ENCODE measurements around the gene SGSM2.
A peak's percentile ranks its signal among the peaks of the same experiment; 100 is the strongest.

SGSM2 gene

DNA sequence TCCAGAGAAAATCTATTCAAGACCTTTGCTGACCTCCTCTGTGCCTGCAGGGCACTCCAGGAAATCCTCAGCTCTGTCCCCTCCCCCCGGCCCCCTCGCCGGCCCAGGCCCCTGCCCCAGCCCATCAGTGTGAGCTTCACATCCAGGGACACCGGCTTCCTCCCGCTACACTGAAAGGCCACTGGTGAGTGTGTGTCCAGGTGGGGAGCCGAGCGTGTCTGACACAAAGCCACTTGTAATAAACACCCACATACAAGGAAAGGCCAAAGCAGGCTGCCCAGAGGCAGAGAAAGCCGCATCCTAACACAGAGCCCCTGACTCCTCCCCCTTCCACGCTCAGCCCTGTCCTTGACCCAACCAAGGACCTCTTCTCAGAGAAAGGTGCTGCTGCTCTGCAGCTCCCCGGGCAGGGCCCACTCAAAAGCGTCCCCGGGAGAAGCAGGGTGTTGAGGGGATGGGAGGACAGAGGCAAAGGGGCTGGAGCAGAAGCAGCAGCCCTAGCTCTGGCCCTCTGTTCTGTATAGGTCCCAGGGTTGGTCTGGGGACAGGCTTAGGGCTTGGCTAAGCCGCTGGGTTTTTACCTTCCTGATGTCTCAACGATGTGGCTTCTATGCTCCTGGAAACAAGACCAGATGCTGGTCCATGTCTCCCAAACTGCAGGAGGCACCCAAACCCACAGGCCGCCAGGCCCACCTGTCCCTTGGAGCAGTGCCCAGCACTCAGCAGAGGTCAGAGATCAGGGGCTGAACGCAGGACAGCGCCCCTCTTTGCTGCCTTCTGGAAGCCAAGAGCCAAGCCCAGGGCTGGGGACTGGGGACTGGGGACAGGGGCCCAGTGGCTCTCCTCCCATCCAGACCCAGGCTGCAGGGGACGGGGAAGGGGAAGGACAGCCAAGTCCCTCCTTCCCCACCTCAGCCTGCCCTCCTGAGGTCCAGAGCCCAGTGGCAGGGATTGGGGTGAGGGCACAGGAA lies 48.2 kb downstream of the SGSM2 start:
- no peak overlapping the region for H3K4me3 ChIP-seq (ENCODE audit: low read length)
- TF ChIP-seq, protein P1, sequence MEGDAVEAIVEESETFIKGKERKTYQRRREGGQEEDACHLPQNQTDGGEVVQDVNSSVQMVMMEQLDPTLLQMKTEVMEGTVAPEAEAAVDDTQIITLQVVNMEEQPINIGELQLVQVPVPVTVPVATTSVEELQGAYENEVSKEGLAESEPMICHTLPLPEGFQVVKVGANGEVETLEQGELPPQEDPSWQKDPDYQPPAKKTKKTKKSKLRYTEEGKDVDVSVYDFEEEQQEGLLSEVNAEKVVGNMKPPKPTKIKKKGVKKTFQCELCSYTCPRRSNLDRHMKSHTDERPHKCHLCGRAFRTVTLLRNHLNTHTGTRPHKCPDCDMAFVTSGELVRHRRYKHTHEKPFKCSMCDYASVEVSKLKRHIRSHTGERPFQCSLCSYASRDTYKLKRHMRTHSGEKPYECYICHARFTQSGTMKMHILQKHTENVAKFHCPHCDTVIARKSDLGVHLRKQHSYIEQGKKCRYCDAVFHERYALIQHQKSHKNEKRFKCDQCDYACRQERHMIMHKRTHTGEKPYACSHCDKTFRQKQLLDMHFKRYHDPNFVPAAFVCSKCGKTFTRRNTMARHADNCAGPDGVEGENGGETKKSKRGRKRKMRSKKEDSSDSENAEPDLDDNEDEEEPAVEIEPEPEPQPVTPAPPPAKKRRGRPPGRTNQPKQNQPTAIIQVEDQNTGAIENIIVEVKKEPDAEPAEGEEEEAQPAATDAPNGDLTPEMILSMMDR (IDR thresholded peaks at IDR 0.05; ENCODE audit: insufficient read depth, low read depth, low read length, missing control alignments), result no peak
- no peak for DNase-seq (ENCODE audit: low read depth)

GRCh38 chr17:2386400-2387085 lies 49.2 kb downstream of the SGSM2 start:
- DNase-seq (ENCODE audit: low read depth), result peak; percentile 58
- TF ChIP-seq, protein P1 (IDR thresholded peaks at IDR 0.05; ENCODE audit: insufficient read depth, low read depth, low read length, missing control alignments), result no peak

GRCh38 chr17:2387086-2388019 lies 50.1 kb downstream of the SGSM2 start:
- no peak overlapping the region for H3K4me3 ChIP-seq (ENCODE audit: low read length)
- TF ChIP-seq, protein P1 (IDR thresholded peaks at IDR 0.05; ENCODE audit: insufficient read depth, low read depth, low read length, missing control alignments), result no peak
- no peak for DNase-seq (ENCODE audit: low read depth)

More at GRCh38 chr17:2386400-2387085, 49.2 kb downstream of the SGSM2 start:
- no peak overlapping the region for H3K4me3 ChIP-seq (ENCODE audit: low read length)

GRCh38 chr17:2388020-2388682 lies 50.9 kb downstream of the SGSM2 start:
- TF ChIP-seq, protein P1 (IDR thresholded peaks at IDR 0.05; ENCODE audit: insufficient read depth, low read depth, low read length, missing control alignments), result no peak
- DNase-seq (ENCODE audit: low read depth), result peak; percentile 36
- H3K4me3 ChIP-seq (ENCODE audit: low read length), result no peak overlapping the region

GRCh38 chr17:2388683-2389055 lies 51.4 kb downstream of the SGSM2 start:
- no peak for DNase-seq (ENCODE audit: low read depth)
- no peak overlapping the region for H3K4me3 ChIP-seq (ENCODE audit: low read length)
- TF ChIP-seq, protein P1 (IDR thresholded peaks at IDR 0.05; ENCODE audit: insufficient read depth, low read depth, low read length, missing control alignments), result no peak

Measured in epithelial cell of esophagus (primary cell).